Measurements from ENCODE around the gene NLRP5.
"Not testable (repeated sequence)": the region's sequence is repeated elsewhere in the genome, so short reads cannot be mapped to it uniquely, and the experiment has no call there.

NLRP5 gene

DNA sequence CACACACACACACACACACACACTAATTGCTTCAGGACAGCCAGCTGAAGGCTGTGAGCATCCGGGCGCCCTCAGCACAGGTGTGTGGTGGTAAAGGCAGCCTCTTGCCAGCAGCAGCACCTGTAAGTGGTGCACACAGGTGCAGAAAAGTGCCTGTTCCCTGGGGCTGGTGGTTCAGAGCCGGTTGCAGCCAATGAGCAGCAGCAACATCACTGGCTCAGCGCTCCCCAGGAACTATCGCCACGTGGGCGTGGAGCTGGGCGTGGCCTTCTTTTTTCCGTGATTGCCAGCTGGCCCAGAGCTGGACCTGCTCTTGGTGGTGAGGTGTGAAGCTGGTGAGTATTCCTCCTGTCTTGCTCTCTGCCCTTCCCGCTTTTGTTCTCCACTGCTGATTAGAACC, at the start of gene NLRP5:
Gene NLRP5 (plus strand): TSS at position 289 of the 400 bp plus-strand sequence.
- DNase-seq (ENCODE audit: low spot score) = no peak

DNA sequence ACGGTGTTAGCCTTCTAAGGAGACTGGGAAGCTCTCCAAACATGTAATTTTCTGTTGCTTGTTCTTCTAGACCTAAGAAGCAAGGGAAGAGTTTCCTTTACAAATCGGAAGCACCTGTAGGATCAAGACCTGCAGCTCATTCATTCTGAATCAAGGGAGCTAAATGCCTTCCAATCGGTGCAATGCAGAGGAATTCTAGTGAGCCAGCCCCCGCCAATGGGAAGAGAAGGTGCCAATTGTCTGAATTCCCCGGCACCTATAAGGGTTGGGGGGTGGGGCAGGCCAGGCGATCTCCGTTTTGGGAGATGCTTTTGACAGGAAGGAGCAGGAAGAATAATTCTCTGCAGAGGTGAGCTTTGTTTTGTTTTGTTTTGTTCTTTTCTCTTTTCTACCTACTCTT, 47.4 kb upstream of the NLRP5 start:
- DNase-seq (ENCODE audit: low spot score) = no peak

DNA sequence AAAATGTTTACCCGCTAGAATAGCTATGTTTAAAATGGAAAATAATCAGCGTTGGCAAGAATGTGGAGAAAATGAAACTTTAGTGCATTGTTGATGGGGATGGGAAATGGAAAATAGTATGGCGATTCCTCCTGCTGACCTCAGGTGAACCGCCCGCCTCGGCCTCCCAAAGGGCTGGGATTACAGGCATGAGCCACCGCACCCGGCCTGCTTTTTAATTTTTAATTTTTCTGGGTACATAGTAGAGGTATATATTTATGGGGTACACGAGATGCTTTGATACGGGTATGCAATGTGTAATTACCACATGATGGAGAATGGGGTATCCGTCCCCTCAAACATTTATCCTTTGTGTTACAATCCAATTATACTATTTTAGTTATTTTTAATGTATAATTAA, 46.3 kb upstream of the NLRP5 start:
- no peak for DNase-seq (ENCODE audit: low spot score)

DNA sequence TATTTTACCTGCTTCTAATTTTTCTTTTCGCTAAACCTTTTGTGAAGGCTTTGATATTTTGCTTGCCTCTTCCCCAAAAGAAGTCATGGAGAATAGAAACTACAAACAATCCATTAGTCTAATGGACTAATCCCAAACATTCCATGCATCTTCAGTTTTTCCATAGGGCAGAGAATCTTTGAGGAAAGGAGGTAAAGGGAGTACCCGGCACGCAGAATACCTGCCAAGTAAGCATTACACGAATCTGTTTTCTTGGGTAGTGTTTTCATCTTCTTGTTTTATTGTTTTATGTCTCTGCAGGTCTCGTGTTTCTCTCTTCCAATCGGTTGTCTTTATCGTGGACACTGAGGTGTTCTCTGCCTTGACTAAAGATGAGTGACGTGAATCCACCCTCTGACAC, 39.0 kb upstream of the NLRP5 start, which contains the start of gene NLRP8:
Gene NLRP8 (plus strand): TSS at position 301 of the 400 bp plus-strand sequence.
- no peak for DNase-seq (ENCODE audit: low spot score)

DNA sequence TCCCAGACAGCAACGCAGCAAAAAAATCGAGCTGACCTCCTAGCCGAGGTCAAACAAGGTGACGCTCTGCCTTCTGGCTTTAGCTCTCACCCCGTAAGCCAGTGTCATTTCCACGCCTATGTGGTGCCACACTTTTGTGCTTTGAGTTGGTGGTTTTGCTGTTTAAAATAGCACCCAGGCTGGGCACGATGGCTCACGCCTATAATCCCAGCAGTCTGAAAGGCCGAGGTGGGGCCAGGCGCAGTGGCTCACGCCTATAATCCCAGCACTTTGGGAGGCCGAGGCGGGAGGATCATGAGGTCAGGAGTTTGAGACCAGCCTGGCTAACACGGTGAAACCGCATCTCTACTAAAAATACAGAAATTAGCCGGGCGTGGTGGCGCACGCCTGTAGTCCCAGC, 36.0 kb upstream of the NLRP5 start:
- DNase-seq (ENCODE audit: low spot score) = not testable (repeated sequence)

DNA sequence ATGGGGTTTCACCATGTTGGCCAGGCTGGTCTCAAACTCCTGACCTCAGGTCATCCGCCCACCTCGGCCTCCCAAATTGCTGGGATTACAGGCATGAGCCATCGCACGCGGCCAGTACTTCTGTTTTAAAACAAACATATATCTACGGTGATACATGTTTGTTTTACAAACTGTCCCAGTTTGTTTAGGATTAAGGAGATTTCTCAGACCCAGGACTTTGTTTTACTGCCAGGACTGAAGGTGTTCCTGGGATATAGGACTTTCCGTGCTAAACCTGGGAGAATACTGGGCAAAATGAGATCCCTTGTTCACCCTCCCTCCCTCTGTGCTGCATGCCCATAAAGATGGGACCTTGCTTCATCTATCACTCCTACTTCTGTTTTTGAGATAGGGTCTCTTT, 30.1 kb upstream of the NLRP5 start:
- DNase-seq (ENCODE audit: low spot score) = no peak

DNA sequence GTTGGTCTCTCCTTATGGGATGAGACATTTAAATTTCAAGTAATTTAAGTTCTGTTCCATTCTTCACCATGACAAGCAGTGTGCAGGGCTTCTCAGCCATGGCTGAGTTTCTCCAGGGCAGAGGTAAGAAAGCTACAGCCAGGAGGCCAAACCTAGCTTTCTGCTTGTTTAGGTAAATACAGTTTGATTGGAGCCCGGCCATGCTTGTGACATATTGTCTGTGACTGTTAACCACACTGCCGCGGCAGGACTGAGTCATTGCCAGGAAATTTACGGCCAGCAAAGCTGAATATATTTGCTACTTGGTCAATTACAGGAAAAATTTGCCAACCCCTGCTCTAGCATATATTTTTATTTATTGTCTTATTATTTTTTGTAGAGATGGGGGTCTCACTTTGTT, 28.2 kb upstream of the NLRP5 start:
- no peak for DNase-seq (ENCODE audit: low spot score)

DNA sequence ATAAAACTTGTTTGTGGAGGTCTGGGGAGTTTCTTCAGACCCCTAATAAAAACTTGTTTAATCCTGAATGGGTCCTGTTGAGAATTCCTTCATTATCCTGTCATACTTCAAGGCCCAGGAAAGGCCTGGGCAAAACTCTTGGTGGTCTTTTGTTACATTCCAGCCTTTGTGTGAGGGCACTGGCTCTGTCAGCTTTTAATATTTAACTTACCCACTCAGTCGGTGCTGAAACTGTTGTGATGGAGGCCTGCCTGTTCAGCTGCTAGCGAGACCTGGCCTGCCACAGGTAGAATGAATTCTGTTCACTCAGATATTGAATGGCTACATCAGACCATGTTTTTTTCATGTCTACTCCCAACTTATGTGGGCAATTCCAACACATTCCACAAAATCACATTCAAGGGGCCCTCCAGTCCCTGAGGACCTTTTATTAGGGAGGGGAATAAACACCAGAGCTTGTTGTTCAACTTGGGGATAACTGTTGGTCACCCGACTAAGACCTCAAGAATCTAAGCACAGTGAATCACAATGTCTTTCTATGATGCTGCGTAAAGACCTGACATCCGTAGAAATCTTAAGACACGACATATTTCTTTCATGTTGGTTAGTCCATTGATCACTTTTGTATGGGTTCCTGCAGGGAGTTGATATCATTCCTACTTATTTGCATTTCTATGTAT, 26.4 kb upstream of the NLRP5 start:
- DNase-seq (ENCODE audit: low spot score) = no peak

DNA sequence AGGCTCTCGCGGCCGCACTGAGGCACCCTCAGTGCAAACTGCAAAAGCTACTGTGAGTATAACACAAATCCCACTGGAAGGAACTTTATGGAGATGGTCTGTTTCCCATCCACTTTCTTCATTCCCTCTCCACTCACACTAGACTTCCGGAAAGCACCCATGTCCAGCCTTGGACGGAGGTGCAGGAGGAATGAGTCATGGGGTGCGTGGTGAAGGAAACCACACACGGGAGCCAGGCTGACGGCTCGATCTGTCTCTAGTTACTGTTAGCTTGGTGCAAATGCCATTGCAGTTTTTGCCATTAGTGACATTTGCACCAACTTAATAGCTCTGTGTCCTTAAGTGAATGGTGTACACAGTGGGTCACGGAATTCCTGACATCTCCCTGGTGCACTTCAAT, 24.4 kb upstream of the NLRP5 start:
- DNase-seq (ENCODE audit: low spot score) = no peak

DNA sequence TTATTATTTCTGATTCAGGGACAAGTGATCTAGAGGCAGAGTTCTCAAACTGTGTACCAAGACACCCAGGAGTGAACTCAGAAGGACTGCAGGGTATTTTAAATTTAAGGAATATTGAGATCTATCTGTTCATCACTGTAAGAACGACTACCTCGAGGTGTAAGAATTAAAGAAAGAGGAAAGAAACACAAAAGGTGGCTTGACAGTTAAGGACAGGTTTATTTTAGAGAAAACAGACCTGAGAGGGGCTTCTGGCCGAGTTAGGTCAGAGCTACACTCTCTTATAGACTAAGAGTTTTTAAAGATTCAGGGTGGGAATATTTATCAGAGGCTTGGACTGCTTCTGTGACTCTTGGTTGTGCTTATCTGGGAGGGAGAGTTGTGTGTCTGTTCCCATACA, 12.6 kb upstream of the NLRP5 start:
- no peak for DNase-seq (ENCODE audit: low spot score)

DNA sequence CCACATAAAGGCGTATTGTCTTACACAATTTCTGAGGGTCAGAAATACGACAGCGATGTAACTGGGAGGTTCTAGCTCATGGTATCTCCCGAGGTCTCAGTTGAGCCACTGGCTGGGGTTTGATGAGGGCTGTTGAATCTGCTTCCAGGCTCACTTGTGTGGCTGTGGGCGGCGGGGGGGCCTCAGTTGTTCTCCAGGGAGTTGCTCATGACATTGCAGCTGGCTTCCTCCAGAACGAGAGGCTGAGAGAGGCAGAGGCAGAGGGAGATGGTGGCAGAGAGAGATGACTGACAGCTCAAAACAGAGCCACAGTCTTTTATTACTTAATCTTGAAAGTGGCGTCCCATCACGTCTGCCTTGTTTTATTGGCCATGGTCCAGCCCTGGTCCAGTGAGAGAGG, 6.2 kb upstream of the NLRP5 start:
- DNase-seq (ENCODE audit: low spot score) = no peak

GRCh38 chr19:55985254-55985653, 1.3 kb upstream of the NLRP5 start:
- no peak for DNase-seq (ENCODE audit: low spot score)

DNA sequence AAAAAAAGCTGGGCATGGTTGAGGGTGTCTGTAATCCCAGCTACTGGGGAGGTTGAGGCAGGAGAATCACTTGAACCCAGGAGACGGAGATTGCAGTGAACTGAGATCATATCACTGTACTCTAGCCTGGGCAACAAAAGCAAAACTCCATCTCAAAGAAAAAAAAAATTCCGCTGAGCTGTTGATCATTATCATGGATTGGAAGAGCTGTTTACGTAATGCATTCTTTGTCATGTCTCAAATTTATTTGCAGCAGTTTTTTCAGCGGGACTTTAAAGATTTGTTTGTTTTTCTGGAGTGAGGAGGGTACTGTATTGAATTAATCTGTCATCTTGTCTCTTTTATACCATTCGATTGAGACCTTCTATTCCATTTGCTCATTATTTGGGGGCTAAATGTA, 4.3 kb downstream of the NLRP5 start:
- DNase-seq (ENCODE audit: low spot score) = no peak

- DNase-seq (ENCODE audit: low spot score) = no peak
Observed at GRCh38 chr19:55993492-55993891, 6.9 kb downstream of the NLRP5 start.

- no peak for DNase-seq (ENCODE audit: low spot score)
Observed at GRCh38 chr19:56014765-56015164, 28.2 kb downstream of the NLRP5 start.

DNA sequence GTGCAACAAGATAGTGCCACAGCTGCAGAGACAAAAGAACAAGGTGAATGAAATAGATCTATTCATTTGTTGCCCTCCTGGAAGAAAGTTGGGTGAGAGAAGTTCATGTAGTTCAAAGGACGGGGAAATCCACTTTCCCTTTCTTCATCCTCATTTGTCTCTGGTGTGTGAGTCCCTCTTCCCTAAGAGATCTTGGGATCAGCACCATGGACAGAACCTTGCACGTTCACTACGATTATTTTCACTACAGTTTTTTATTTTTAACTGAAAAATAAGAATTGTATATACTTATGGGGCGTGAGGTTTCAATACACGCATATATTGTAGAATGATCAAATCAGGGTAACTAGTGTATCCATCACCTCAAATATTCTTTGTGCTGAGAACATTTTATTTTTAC, 29.2 kb downstream of the NLRP5 start:
- peak; percentile 3 for DNase-seq (ENCODE audit: low spot score)

DNA sequence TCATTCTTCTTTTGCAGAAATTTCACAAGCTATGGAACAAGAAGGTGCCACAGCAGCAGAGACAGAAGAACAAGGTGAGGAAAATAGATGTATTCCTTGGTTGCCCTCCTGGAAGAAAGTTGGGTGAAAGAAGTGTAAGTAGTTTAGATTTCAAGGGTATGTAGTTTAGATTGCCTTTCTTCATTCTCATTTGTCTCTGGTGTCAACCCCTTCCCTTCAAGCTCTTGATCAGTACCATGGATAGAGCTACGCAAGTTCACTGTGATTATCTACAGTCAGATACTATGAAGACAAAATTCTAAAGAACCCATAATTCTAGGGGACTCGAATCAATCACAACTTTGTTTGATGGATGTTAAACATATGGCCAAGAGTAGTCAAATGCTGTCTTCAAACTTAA, 32.8 kb downstream of the NLRP5 start:
- DNase-seq (ENCODE audit: low spot score) = not testable (repeated sequence)

DNA sequence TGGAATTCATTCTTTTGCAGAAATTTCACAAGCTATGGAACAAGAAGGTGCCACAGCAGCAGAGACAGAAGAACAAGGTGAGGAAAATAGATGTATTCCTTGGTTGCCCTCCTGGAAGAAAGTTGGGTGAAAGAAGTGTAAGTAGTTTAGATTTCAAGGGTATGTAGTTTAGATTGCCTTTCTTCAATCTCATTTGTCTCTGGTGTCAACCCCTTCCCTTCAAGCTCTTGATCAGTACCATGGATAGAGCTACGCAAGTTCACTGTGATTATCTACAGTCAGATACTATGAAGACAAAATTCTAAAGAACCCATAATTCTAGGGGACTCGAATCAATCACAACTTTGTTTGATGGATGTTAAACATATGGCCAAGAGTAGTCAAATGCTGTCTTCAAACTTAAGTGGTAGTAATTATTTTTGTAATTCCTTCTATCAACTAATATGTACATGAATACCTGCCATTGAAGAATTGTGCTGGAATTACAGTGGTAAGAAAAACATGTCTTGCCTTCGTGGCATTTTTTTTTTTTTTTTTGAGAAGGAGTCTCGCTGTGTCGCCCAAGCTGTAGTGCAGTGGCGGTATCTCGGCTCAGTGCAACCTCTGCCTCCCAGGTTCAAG, 33.9 kb downstream of the NLRP5 start:
- DNase-seq (ENCODE audit: low spot score) = not testable (repeated sequence)

DNA sequence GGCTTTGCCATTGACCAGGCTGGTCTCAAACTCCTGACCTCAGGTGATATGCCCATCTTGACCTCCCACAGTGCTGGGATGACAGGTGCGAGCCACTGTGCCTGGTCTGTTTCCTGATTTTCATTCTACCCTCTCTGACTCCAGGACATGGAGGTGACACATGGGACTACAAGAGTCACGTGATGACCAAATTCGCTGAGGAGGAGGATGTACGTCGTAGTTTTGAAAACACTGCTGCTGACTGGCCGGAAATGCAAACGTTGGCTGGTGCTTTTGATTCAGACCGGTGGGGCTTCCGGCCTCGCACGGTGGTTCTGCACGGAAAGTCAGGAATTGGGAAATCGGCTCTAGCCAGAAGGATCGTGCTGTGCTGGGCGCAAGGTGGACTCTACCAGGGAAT, 40.2 kb downstream of the NLRP5 start:
- no peak for DNase-seq (ENCODE audit: low spot score)

DNA sequence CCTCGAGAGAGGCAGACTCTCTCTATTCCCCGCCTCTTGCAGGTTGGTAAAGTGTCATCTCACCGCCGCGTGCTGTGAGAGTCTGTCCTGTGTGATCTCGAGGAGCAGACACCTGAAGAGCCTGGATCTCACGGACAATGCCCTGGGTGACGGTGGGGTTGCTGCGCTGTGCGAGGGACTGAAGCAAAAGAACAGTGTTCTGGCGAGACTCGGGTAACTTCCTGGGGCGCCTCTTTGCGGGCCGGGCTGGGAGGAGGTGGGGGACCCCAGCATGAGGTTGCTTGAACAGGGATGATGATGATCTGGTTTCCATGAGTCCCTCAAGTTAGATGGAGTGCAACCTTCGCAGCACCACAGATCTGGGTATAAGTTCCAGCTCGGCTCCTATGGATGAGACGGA, 67.0 kb downstream of the NLRP5 start:
- no peak for DNase-seq (ENCODE audit: low spot score)

DNA sequence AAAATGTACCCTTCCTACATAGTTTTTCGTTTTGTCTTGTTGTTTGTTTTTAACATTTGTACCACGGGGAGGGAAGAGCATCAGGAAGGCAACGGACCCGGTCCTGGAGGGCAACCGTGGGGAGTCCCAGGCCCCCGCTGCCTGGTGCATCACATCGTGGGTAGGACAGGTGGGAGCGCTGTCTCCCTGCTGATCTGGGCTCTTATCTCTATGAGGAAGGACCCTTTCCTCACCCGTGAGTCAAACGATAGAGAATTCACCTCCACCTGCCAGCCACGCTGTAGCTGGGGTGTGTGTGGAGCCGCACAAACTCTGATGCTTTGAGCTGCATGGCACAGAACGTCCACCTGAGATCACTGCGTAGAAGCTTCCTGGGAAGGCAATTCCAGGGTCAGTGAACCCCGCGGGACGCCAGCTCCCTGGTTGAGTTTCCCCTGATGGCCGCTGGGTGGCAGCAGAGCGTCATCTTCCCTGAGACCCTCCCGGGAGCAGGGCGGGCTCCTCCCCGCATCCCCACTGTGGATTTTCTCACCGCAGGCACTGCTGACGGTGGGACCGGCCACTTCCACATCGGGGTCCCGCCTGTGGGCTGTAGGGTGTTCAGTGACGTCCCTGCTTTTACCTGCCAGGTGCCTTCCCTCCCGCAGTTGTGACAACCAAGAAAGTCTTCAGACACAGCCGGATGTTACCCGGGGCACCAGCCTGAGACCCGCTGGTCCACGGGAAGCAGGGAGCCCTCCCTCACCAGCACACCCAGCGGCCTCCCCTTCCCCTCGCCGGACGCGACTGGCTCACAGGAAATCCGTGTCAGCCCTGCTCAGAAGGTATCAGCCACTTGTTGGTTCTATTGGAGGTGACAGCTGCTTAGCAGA, 79.8 kb downstream of the NLRP5 start:
- DNase-seq (ENCODE audit: low spot score) = peak; percentile 63

GRCh38 chr19:56069642-56070041, 83.1 kb downstream of the NLRP5 start:
- no peak for DNase-seq (ENCODE audit: low spot score)

DNA sequence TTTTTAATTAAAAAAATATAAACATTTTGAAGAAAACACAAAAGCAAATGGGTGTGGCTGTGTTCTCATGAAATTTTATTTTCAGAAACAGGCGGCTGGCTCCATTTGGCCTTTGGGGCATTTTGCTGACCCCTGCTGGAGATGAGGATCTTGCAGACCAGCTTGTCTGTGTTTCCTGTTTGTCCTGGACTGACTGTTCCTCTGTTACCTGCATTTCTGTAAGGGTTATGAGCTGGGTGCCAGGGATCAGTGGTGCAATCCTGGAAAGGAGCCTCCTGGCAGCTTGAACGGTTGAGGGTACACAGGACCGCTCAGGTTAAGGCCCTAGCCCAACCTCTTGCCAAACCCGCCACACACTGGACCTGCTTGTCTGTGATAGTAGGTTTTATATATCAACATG, 84.6 kb downstream of the NLRP5 start:
- no peak for DNase-seq (ENCODE audit: low spot score)
